Calu3 (cell line): ENCODE results near the gene STEAP1B. TPM values are rescaled to one million over a fixed set of nuclear protein-coding genes. Genes with fewer than 3 reads are reported as not detected.

Source experiments
- BruUV-seq: library from RNA; stranded (reverse); fragments of 400-500 nt; replicated peaks from 2 replicates; lab custom pipeline; 2021; lab: Mats Ljungman, UMichigan
- CTCF ChIA-PET: fragments of 300-600 bp; sonication (Branson Sonifier 250); formaldehyde crosslinking; loops from one replicate; lab custom pipeline; 2022; ENCODE audit warnings: antibody characterized with exemption; lab: Charles Lee
- DNase-seq: peaks from one replicate; pipeline ENCODE4 v3.0.0; 2022
- H3K27ac Mint-ChIP-seq: one replicate; pipeline ENCODE4 v1.8.0; 2022; ENCODE audit warnings: mixed read lengths; ENCODE audit not compliant: unreplicated experiment
- H3K27me3 Mint-ChIP-seq: one replicate; pipeline ENCODE4 v1.8.0; 2022; ENCODE audit warnings: mixed read lengths; ENCODE audit not compliant: unreplicated experiment
- H3K36me3 Mint-ChIP-seq: one replicate; pipeline ENCODE4 v1.8.0; 2022; ENCODE audit warnings: mild to moderate bottlenecking, moderate library complexity, mixed read lengths; ENCODE audit not compliant: insufficient read depth, unreplicated experiment
- H3K4me1 Mint-ChIP-seq: one replicate; pipeline ENCODE4 v1.8.0; 2022; ENCODE audit warnings: mild to moderate bottlenecking, low read depth, mixed read lengths; ENCODE audit not compliant: unreplicated experiment
- H3K4me3 Mint-ChIP-seq: one replicate; pipeline ENCODE4 v1.8.0; 2022; ENCODE audit warnings: mild to moderate bottlenecking, low read depth, moderate library complexity, mixed read lengths; ENCODE audit not compliant: unreplicated experiment
- H3K9me3 Mint-ChIP-seq: one replicate; pipeline ENCODE4 v1.8.0; 2022; ENCODE audit warnings: low read depth, mixed read lengths; ENCODE audit not compliant: unreplicated experiment
- CTCF ChIP-seq: fragments of 200-600 bp; IDR thresholded peaks from one replicate; pipeline ENCODE4 v1.8.0; 2022; ENCODE audit warnings: antibody characterized with exemption; ENCODE audit not compliant: unreplicated experiment
- intact Hi-C: fragments of 100-400 bp; cut with micrococcal nuclease; formaldehyde crosslinking; loops from one replicate; pipeline ENCODE4 v1.10.0; 2022; ENCODE audit not compliant: unreplicated experiment
- total RNA-seq: library from RNA; stranded (reverse); gene quantifications from 2 replicates; pipeline ENCODE4 v1.2.3, GENCODE V29; 2022

The STEAP1B gene
- total RNA-seq, 1 experiment from 2014 or later: 2.6 TPM

- H3K4me1 Mint-ChIP-seq: no peaks in the 10 kb centered on the region
- intact Hi-C loops: no loop called here
- DNase-seq: no peak
- no TSS peak for BruUV-seq
- H3K27ac Mint-ChIP-seq: no peak overlapping the region
- no peak for TF ChIP-seq CTCF
- no peaks in the 10 kb centered on the region for H3K27me3 Mint-ChIP-seq
- no peak overlapping the region for H3K4me3 Mint-ChIP-seq
- CTCF ChIA-PET: interaction anchor here (0.6 kb wide), 1 partner anchor 23 kb away, joined by 4 read pairs; no protein-coding TSS in a partner anchor
- peaks cover 6% of the 10 kb centered on the region for H3K9me3 Mint-ChIP-seq
- no peaks in the 10 kb centered on the region for H3K36me3 Mint-ChIP-seq
These were observed 31.4 kb downstream of the STEAP1B start for GRCh38 chr7:22468609-22469008.

- intact Hi-C loops: no loop called here
- TF ChIP-seq CTCF: no peak
- Mint-ChIP-seq H3K27ac (no peak overlapping the region), H3K27me3 (no peaks in the 10 kb centered on the region), H3K4me1 (no peaks in the 10 kb centered on the region), H3K9me3 (peaks cover 3% of the 10 kb centered on the region), H3K4me3 (no peak overlapping the region), H3K36me3 (no peaks in the 10 kb centered on the region)
- BruUV-seq: no TSS peak
- CTCF ChIA-PET: interaction anchor here (1.0 kb wide), 1 partner anchor 364 kb away, joined by 3 read pairs; no protein-coding TSS in a partner anchor
- no peak for DNase-seq
These were observed 35.7 kb downstream of the STEAP1B start for GRCh38 chr7:22464299-22464698.

GRCh38 chr7:22460363-22460988 lies 39.5 kb downstream of the STEAP1B start:
- intact Hi-C loops: no loop called here
- no peaks in the 10 kb centered on the region for H3K9me3 Mint-ChIP-seq
- no peak for DNase-seq
- H3K4me1 Mint-ChIP-seq: no peaks in the 10 kb centered on the region
- H3K36me3 Mint-ChIP-seq: no peaks in the 10 kb centered on the region
- H3K4me3 Mint-ChIP-seq: no peak overlapping the region
- H3K27ac Mint-ChIP-seq: no peak overlapping the region
- no TSS peak for BruUV-seq
- H3K27me3 Mint-ChIP-seq: no peaks in the 10 kb centered on the region
- no peak for TF ChIP-seq CTCF
- CTCF ChIA-PET: interaction anchor here (0.6 to 1.4 kb wide), 4 partner anchors 15 to 1523 kb away, joined by 3 to 7 read pairs (median 4); no protein-coding TSS in a partner anchor

GRCh38 chr7:22457471-22457870 lies 42.5 kb downstream of the STEAP1B start:
- no peak for TF ChIP-seq CTCF
- BruUV-seq: no TSS peak
- H3K27me3 Mint-ChIP-seq: no peaks in the 10 kb centered on the region
- H3K4me1 Mint-ChIP-seq: peaks cover 8% of the 10 kb centered on the region
- peaks cover 2% of the 10 kb centered on the region for H3K36me3 Mint-ChIP-seq
- H3K4me3 Mint-ChIP-seq: no peak overlapping the region
- no peak overlapping the region for H3K27ac Mint-ChIP-seq
- no peak for DNase-seq
- intact Hi-C loops: no loop called here
- CTCF ChIA-PET: interaction anchor here (0.6 kb wide), 1 partner anchor 93 kb away, joined by 4 read pairs; no protein-coding TSS in a partner anchor
- H3K9me3 Mint-ChIP-seq: no peaks in the 10 kb centered on the region
